Stimulated activated CD8-positive, alpha-beta memory T cell treated with anti-CD3 and anti-CD28 coated beads, Interleukin-4, amount 100 ng/mL, for 4 hours (primary cell): ENCODE measurements around the gene CIROP.

Source experiments
- DNase-seq, 2 donors: peaks; one replicate each; pipeline ENCODE4 v3.0.0-alpha.2; 2020; ENCODE audit warnings: low read depth in 2 of 2, low spot score in 1 of 2

Gene CIROP

GRCh38 chr14:23067847-23068788 is 36.7 kb downstream of the CIROP start:
- no peak for DNase-seq

DNA sequence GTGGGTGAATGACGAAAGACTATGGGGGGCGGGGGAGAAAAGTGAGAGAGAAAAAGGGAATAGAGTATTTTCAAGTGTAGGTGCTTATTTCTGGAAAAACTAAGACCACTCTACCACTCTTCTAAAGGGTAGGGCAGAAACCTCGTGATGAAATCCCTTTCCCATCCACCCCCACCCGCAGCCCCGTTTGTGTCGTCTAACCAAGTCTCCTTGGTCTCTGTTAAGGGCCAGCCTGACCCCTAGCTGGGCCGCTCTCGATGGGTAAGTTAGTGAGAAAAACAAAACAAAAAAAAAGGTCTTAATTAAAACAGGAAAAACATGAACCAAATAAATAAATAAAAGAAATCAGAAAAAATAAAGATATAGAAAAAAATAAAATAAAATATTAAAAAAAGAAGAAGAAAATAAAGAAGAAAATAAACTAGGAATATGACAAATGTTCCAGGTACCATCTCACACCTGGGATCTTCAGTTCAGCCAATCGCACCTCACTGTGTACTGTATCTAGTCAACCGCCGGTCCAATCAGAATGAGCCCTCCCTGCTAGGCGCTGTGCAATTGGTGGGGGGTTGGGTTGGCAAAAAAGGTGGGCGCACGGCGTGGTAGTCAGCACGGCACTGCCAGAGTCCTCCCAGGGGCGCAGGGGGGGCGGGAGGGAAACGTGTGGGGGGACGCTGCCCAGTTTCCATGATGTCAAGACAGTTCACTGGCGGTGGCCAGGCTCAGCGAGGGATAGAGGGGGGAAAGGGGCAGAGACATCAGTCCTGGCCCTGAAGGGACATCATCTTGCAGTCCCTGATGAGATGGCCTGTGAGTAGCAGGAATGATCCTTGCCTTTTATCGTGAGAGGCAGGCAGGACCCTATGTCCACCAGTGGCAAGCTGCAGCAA is 37.7 kb downstream of the CIROP start:
- no peak for DNase-seq

- no peak for DNase-seq
Measured at GRCh38 chr14:23066368-23066767, 38.4 kb downstream of the CIROP start.

GRCh38 chr14:23063601-23064000 is 41.2 kb downstream of the CIROP start:
- no peak for DNase-seq

- DNase-seq, result no peak
Measured at GRCh38 chr14:23062002-23062401, 42.8 kb downstream of the CIROP start.

DNA sequence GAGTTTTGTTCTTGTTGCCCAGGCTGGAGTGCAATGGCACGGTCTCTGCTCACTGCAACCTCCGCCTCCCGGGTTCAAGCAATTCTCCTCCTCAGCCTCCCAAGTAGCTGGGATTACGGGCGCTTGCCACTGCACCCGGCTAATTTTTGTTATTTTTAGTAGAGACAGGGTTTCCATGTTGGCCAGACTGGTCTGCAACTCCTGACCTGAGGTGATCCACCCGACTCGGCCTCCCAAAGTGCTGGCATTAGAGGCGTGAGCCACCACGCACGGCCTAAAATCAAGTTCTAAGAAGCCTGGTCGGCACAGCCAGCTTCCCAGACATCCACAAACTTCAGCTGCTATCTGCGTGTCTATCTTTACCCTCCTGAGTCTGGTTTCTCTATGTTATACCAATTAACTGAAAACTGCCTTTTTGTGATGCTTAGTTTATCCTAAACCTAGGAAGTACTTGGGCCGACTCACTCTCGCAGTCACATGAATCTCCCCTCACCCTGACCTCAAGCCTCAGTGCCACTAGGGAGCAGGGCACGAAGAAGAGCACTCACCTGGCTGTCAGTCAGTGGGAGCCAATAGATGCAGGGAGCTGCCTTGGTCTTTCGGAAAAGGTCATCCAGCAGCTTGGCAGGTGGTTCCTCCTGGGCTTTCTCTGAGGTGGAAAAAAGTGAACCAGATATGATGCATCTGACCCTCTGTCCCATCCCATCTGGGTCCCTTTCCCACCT is 44.1 kb downstream of the CIROP start:
- no peak for DNase-seq

GRCh38 chr14:23058654-23059504 is 45.9 kb downstream of the CIROP start:
- DNase-seq, result no peak

- DNase-seq, result peak; percentile 71 to 82
Measured at GRCh38 chr14:23057757-23058653, 46.8 kb downstream of the CIROP start.

GRCh38 chr14:23056956-23057756 is 47.6 kb downstream of the CIROP start, which contains the start of gene CDH24:
CDH24 (minus strand) TSS chr14:23057520; CDS start chr14:23055733, 1,787 bp downstream.
- DNase-seq, result peak in 1 of 2 donors; percentile 50

DNA sequence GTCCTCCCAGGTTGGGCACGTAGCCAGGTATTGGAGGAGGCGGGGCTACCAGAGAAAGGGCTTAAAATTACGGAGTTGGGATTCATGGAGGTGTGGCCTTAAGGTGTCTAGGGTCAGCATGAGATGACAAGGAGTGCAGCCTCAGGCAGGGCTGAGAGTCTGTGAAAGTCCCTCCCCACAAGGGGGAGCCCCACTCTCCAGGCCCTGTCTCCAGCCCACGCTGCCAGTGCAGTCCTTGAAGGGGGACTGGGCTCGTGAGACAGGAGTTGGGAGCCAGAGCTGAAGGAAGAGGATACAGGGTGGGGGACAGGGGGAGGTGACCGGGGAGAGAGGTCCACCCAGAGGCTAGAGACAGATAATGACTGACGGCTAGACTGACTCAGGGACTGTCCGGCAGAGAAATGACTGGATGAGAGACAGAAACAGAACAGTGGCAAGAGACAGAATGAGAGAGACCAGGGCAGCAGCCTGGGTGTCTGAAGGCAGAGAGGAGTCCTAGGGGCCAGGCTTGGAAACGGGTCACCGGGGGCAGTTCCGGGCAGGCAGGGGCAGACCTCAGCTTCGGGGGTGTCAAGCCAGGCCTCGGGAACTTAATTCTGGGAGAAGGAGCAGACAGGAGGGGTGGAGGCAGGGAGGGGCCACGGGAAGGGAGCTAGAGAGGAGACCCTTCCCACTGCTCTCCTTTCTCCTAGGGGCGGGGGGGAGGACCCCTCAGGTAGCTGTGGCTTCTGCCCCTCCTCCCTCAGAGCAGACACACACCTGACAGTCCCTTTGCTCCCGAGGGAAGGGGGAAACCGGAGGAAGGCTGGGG is 48.4 kb downstream of the CIROP start:
- peak in 1 of 2 donors; percentile 35 for DNase-seq

- DNase-seq, result no peak
Measured at GRCh38 chr14:23055621-23056144, 49.1 kb downstream of the CIROP start.

GRCh38 chr14:23055147-23055550 is 49.6 kb downstream of the CIROP start:
- DNase-seq, result no peak

DNA sequence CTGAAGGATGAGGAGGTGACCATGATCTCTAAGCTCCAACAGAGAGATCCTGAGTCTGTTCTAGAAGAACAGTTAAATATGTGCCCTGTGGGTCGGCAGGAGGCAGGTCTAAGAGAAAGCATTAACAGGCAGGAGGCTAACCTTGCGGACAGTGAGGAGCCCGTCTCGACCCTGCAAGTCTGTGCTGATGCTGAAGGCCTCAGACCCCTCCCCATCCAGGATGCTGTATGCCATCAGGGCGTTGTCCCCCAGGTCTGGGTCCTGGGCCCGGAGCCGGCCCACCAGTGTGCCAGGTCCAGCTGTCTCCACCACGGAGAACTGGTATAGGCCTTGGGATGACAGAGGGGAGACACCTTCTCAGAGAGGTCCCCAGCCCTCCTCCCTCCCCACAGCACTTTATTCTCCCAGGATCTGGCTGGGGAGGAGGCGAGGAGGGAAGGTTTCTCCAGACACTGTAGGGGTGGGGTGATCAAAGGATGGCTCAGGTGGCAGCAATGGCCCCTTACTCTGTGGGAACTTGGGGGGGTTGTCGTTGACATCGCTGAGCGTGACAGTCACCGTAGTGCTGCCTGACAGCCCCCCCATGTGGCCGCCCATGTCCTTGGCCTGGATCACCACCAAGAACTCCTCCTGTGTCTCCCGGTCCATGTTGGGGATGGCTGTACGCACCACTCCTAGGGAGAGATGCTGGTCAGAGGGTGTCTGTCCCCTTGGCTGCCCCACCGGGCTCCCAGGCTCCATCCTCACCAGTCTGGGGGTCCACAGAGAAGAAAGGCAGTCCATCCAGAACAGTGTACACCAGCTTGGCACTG is 50.6 kb downstream of the CIROP start:
- DNase-seq, result no peak

DNA sequence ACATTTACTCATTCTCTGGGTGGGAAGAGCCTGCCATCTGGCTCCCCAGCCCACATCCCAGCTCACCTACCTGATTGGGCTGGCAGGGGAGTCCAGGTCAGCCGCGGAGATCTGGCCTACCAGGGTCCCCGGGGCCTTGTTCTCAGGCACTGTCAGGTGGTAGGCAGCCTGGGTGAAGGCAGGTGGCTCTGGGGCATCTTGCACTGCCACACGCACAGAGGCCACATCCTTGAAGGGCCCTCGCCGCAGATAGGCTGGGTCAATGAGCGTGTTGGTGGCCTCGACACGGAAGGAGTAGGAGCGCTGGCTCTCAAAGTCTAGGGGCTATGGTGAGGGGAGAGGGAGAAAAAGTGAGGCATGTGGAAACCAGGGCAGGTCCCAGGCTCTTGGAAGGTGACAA is 51.4 kb downstream of the CIROP start:
- DNase-seq, result no peak

- no peak for DNase-seq
Measured at GRCh38 chr14:23052671-23053070, 52.1 kb downstream of the CIROP start.

DNA sequence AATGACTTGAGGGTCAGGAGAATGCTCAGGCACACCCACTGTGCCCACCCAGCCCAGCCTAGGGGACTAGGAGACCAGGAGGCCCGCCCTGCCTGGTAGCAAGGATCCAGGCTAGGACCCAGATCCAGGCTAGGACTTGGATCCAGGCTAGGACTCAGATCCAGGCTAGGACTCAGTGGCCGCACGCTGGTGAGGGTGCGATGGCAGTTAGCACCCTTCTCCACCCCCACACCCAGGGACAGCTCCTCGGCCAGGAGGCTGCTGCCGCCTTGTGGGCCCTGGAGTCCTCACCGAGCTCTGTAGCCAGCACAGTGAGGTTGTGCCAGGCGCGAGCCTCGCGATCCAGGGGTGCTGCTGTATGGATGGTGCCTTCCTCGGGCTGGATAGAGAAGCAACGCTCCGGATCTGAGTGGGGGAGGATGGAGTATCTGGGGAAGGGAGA is 52.6 kb downstream of the CIROP start:
- DNase-seq, result no peak
